ENCODE measurements around the gene TM6SF1. TPM values are rescaled to one million over a fixed set of nuclear protein-coding genes. Genes with fewer than 3 reads are reported as not detected.

TM6SF1 gene
- total RNA-seq = 0.55 and 1.4 TPM in 2 replicates

GRCh38 chr15:83106994-83107840 is at the start of gene TM6SF1:
TSS of gene TM6SF1 (plus strand) at chr15:83107645. CDS start at chr15:83107681, 36 bp downstream.

DNA sequence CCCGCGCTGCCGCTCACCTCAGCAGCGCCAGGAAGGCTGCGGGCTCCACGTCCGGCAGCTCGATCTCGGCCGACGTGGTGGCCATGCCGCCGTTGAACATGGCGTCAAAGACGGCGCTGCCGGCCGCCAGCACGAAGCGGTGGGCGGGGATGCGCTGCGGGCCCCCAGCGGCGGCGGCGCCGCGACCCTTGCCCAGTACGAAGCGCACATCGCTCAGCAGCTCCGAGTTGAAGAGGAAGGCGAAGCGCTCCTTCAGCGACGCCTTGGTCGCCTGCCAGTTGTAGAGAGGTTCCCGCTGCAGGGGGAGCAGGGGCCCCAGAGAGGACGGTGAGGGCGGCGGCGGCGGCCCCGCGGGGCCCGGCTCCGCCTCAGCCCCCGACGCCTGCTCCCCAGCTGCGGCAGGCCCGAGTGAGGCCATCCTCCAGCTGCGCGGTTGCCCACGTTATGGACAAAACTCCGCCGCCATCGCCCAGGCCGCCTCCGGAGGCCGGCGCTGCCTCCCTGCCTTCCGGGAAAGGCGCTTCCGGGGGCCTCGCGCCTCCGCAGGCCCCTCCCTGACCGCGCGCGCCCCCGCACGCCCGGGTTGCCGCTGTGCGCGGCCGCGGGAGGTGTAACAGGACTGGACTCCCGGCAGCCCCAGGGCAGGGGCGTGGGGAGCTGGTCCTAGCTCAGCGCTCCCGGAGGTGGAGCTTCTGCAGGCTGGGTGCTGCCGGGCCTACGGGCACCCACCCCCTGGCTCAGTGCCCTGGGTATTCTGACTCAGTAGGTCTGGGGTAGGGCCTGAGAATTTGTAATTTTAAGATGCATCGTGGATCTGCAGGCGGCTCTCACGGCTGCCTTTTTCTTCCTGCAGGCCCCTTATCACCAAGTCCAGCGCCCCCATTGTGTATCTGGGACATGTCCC is 40.5 kb upstream of the TM6SF1 start, which contains the start of gene BTBD1:
BTBD1 (minus strand) TSS at position 519 of the 904 bp plus-strand sequence; CDS start at position 418, 101 bp downstream.

Other genes starting within 250 kb of the TM6SF1 start
- 2.4 and 2.6 TPM in 2 replicates for gene HOMER2, start 154.9 kb upstream of the TM6SF1 start, total RNA-seq
- gene RAMAC, start 121.4 kb upstream of the TM6SF1 start, total RNA-seq = 29.6 and 30.7 TPM in 2 replicates
- gene C15orf40, start 96.0 kb upstream of the TM6SF1 start, total RNA-seq = 5.7 and 8.1 TPM in 2 replicates
- gene BTBD1, start 40.4 kb upstream of the TM6SF1 start, total RNA-seq = 75.2 and 82.6 TPM in 2 replicates
- 21.6 and 42.0 TPM in 2 replicates for gene HDGFL3, start 100.2 kb downstream of the TM6SF1 start, total RNA-seq
- gene BNC1, start 177.0 kb downstream of the TM6SF1 start, total RNA-seq = 7.3 and 8.7 TPM in 2 replicates

All from smooth muscle cell of bladder (primary cell).